Epithelial cell of esophagus (primary cell): ENCODE results near the gene ANKRD33.
"Not testable (repeated sequence)": the region's sequence is repeated elsewhere in the genome, so short reads cannot be mapped to it uniquely, and the experiment has no call there.

Experiments
- DNase-seq: peaks from one replicate; pipeline ENCODE4 v3.0.0; 2010; ENCODE audit warnings: low read depth
- H3K4me3 ChIP-seq: 2 replicates; pipeline ENCODE4 v1.5.1; 2011; ENCODE audit warnings: mild to moderate bottlenecking, low read length, control low read depth
- TF ChIP-seq, protein P1 (sequence below): IDR thresholded peaks from 2 replicates; pipeline ENCODE4 v1.5.1; 2011; ENCODE audit warnings: low read depth, mild to moderate bottlenecking, low read length, control low read depth, inconsistent platforms; ENCODE audit not compliant: insufficient read depth; ENCODE audit errors: missing control alignments

The ANKRD33 gene

GRCh38 chr12:51883295-51883694 lies 4.6 kb upstream of the ANKRD33 start:
- TF ChIP-seq, protein P1, sequence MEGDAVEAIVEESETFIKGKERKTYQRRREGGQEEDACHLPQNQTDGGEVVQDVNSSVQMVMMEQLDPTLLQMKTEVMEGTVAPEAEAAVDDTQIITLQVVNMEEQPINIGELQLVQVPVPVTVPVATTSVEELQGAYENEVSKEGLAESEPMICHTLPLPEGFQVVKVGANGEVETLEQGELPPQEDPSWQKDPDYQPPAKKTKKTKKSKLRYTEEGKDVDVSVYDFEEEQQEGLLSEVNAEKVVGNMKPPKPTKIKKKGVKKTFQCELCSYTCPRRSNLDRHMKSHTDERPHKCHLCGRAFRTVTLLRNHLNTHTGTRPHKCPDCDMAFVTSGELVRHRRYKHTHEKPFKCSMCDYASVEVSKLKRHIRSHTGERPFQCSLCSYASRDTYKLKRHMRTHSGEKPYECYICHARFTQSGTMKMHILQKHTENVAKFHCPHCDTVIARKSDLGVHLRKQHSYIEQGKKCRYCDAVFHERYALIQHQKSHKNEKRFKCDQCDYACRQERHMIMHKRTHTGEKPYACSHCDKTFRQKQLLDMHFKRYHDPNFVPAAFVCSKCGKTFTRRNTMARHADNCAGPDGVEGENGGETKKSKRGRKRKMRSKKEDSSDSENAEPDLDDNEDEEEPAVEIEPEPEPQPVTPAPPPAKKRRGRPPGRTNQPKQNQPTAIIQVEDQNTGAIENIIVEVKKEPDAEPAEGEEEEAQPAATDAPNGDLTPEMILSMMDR = no peak
- DNase-seq = no peak
- no peak overlapping the region for H3K4me3 ChIP-seq

DNA sequence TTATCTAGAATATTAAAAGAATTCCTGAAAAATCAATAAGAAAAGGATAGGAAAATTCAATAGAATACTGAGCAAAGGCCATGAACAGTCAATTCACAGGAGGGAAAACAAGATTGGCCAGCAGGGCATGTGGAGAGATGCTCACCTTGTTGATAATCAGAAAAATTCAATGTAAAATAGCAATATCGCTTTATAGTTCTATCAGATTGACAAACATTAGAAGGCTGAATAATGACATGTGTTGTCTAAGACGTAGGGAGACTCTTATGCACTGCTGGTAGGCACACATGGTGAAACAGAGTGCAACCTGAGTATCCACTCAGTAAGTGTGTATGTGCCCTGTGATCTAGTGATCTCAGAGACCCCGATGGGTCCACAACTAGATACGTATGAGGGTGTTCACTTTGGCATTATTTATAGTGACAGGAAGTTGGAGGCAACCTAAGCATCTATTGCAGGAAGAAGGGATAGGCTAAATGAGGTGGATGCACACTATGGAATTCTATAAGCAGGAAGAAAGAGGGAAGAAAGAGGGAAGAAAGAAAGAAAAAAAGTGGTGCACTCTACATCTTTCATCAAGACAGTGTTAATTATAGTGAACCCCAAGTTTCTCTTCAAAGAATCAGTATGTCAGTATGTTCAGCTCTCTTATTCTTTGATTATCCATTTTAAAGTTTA lies 3.8 kb upstream of the ANKRD33 start:
- no peak overlapping the region for H3K4me3 ChIP-seq
- no peak for DNase-seq
- TF ChIP-seq, protein P1 = no peak

GRCh38 chr12:51884676-51885229 lies 3.1 kb upstream of the ANKRD33 start:
- H3K4me3 ChIP-seq = no peak overlapping the region
- peak; percentile 50 for DNase-seq
- TF ChIP-seq, protein P1 = no peak

DNA sequence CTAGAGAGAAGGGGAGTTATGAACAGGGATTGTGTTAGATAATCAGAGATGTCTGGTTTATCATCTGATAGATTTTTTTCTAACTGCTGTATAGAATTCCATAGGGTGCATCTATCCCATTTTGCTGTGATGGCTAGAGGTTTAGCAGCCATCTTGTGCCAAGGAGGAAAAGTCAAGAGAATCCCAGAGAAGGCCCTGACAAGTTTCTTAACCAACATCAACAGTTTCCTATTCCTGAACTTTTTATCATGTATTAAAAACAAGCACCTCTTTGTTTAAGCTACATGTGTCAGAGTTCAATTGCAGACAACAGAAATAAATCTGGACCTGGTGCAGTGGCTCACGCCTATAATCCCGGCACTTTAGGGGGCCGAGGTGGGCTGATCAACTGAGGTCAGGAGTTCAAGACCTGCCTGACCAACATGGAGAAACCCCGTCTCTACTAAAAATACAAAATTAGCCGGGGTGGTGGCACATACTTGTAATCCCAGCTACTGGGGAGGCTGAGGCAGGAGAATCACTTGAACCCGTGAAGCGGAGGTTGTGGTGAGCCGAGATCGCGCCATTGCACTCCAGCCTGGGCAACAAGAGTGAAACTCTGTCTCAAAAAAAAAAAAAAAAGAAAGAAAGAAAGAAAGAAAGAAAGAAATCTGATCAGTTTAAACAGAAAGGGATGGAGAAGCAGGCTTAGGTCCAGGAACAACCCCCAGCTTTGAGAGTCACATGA lies 2.4 kb upstream of the ANKRD33 start:
- not testable (repeated sequence) for DNase-seq, H3K4me3 ChIP-seq

DNA sequence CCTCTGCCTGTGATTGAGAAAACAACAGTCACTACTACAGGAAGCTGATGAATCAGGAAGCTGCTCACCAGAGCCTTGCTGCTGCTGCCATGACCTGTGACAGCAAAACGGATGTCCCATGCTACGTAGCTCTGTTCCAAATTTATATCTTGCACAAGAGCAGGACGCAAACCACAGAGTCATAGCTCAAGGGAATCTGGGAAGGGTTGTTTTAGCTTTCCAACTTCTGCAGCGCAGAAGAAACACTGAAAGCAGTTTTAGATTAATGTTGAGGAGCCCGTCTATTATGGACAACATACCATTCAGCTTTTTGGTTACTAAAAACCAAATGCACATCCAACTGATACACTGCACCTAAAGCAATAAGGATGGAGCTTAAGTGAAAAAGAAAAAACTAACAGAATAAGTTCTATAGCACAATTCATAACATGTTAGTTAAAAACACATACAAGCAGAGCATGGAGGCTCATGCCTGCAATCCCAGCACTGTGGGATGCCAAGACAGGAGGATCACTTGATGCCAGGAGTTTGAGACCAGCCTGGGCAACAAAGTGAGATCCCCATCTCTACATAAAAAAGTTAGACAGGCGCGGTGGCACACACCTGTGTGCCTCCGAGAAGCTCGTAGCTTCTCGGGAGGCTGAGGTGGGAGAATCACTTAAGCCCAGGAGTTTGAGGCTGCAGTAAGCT lies 1.7 kb upstream of the ANKRD33 start:
- DNase-seq = peak; percentile 80
- TF ChIP-seq, protein P1 = no peak
- H3K4me3 ChIP-seq = no peak overlapping the region

GRCh38 chr12:51888316-51889215 lies 663 bp downstream of the ANKRD33 start:
- TF ChIP-seq, protein P1 = no peak
- no peak for DNase-seq
- no peak overlapping the region for H3K4me3 ChIP-seq
